Pancreas (tissue), 10 donors: ENCODE results near the gene IL1RAPL2. TPM values are rescaled to one million over a fixed set of nuclear protein-coding genes. Genes with fewer than 3 reads are reported as not detected.

ENCODE experiments used
- ATAC-seq, 4 donors: fragments of 200-7000 bp; cut with Tn5 transposase; one replicate each; pipeline versions ENCODE4 v1.8.0 to v1.9.1; 2020; ENCODE audit warnings: mild to moderate bottlenecking in 4 of 4, moderate library complexity in 4 of 4
- DNase-seq, 6 donors: peaks; one replicate each; pipeline ENCODE4 v3.0.0-alpha.2; 2020
- FAIRE-seq: peaks from 2 replicates; lab custom pipeline; 2012; peaks lifted over from hg19 to GRCh38; lab: Jason Lieb, UNC
- H3K27ac ChIP-seq, 4 donors: fragments of 200-600 bp; sonication (generic); 1 replicate in 3 of 4; 2 replicates in 1 of 4; pipeline versions ENCODE4 v1.5.0 to v1.8.0; 2020
- H3K27me3 ChIP-seq, 4 donors: fragments of 200-600 bp; one replicate each; pipeline ENCODE4 v1.8.0; 2021
- H3K36me3 ChIP-seq, 3 donors: fragments of 200-600 bp; sonication (generic) in 1 of 3; one replicate each; pipeline versions ENCODE4 v1.5.0 to v1.8.0; 2020 to 2021
- H3K4me1 ChIP-seq, 3 donors: fragments of 200-600 bp; one replicate each; pipeline ENCODE4 v1.8.0; 2021
- H3K4me3 ChIP-seq, 4 donors: fragments of 200-600 bp; sonication (generic) in 2 of 4; one replicate each; pipeline versions ENCODE4 v1.5.0 to v1.8.0; 2020 to 2021
- H3K9me3 ChIP-seq, 4 donors: fragments of 200-600 bp; one replicate each; pipeline ENCODE4 v1.8.0; 2021
- CTCF ChIP-seq, 4 donors: fragments of 200-600 bp; sonication (generic) in 3 of 4; IDR thresholded peaks; one replicate each; pipeline versions ENCODE4 v1.5.0 to v1.8.0; 2021; ENCODE audit warnings: antibody characterized with exemption in 4 of 4
- WGBS, 2 donors: extraction: QIAGEN DNeasy Blood & Tissue Kit; methylation state at CpG; one replicate each; pipeline ENCODE4 v1.1.7; 2013; 5-methylcytosine and 5-hydroxymethylcytosine counted together
- intact Hi-C, 3 donors: fragments of 100-400 bp; cut with DNase I; formaldehyde crosslinking; loops; one replicate each; pipeline versions ENCODE4 v1.11.1 to v1.14.2; 2022
- polyA plus RNA-seq, 2 donors: library from polyadenylated mRNA; stranded (reverse); fragments of 200-250 nt; gene quantifications; one replicate each; pipeline ENCODE4 v1.2.3, GENCODE V29; 2013
- total RNA-seq, 6 donors: library from RNA; stranded (reverse); fragmentation: NEBNext Ultra II Directional in 4 of 6; extraction: Animal tissue kit (Norgen Biotek cat#: 25700) in 4 of 6; gene quantifications; one replicate each; pipeline versions ENCODE4 v1.2.1 to v1.2.4, GENCODE V29; 2021 to 2023
- donor health status: healthy with polysubstance abuse.
- donor health status: DM: no; HTN: no; CAD: no; lungs with moderate emphysema.
- donor health status: DM: no; HTN: no; CAD: no.
- donor health status: control.
- donor health status: control.
- donor health status: Bipolar disorder and iron deficiency.
- donor health status: DM: yes; HTN: yes; CAD: no.
- donor health status: DM: no; HTN: no; CAD: no.
- donor health status: DM: no; HTN: no; CAD: no.
- donor health status: DM: yes; HTN: yes; CAD: no.

The IL1RAPL2 gene
- total and polyA plus RNA-seq, 8 donors = 0.09 TPM; not detected in 7

DNA sequence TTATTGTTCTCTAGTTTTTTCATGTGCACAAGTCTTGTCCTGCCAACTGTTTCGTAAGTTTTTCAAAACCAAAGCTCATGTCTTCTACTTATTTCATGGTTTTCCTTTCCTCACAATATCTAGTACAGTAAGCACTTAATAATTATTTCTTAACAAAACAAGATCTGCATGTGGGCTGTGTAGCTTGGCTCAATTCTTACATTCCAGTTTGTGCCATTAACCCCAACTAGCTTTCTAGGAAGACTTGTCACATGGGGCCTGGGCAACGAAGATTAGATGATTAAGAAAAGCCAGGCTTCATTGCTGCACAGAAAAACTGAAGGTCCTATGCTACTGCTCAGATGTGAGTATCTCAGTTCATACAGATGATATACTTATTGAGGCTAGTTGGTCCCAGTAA lies 809.8 kb downstream of the IL1RAPL2 start:
- 14 to 30% methylated on average over 2 of the region's 2 CpGs for WGBS, 2 donors

GRCh38 chrX:105424729-105425128 lies 858.7 kb downstream of the IL1RAPL2 start:
- no peak for FAIRE-seq
- no peak for DNase-seq
- no peak for ATAC-seq
- 48 to 61% methylated on average over 1 of the region's 1 CpG for WGBS, 2 donors
- intact Hi-C loops = no loop called here
- H3K4me1 ChIP-seq = no peaks in the 10 kb centered on the region
- no peaks in the 10 kb centered on the region for H3K9me3 ChIP-seq
- no peak for TF ChIP-seq CTCF (IDR thresholded peaks at IDR 0.05)
- H3K27ac ChIP-seq = no peak overlapping the region
- no peak overlapping the region for H3K4me3 ChIP-seq
- H3K27me3 ChIP-seq = peaks cover 0 to 3% (median 0%) of the 10 kb centered on the region in 4 donors
- no peaks in the 10 kb centered on the region for H3K36me3 ChIP-seq

More for the DNA sequence above, 809.8 kb downstream of the IL1RAPL2 start:
- FAIRE-seq (no peak), ATAC-seq (no peak), DNase-seq (no peak)
- H3K36me3 ChIP-seq = no peaks in the 10 kb centered on the region
- no peak overlapping the region for H3K4me3 ChIP-seq
- H3K27me3 ChIP-seq = no peaks in the 10 kb centered on the region
- no peaks in the 10 kb centered on the region for H3K4me1 ChIP-seq
- intact Hi-C loops = no loop called here
- H3K27ac ChIP-seq = no peak overlapping the region
- H3K9me3 ChIP-seq = no peaks in the 10 kb centered on the region
- TF ChIP-seq CTCF (IDR thresholded peaks at IDR 0.05) = no peak

GRCh38 chrX:105451401-105451800 lies 885.4 kb downstream of the IL1RAPL2 start:
- Histone ChIP-seq H3K4me3 (no peak overlapping the region), H3K27me3 (no peaks in the 10 kb centered on the region), H3K27ac (no peak overlapping the region), H3K9me3 (no peaks in the 10 kb centered on the region), H3K36me3 (no peaks in the 10 kb centered on the region), H3K4me1 (no peaks in the 10 kb centered on the region)
- intact Hi-C loops = no loop called here
- no peak for TF ChIP-seq CTCF (IDR thresholded peaks at IDR 0.05)
- FAIRE-seq (no peak), DNase-seq (no peak), ATAC-seq (no peak)

DNA sequence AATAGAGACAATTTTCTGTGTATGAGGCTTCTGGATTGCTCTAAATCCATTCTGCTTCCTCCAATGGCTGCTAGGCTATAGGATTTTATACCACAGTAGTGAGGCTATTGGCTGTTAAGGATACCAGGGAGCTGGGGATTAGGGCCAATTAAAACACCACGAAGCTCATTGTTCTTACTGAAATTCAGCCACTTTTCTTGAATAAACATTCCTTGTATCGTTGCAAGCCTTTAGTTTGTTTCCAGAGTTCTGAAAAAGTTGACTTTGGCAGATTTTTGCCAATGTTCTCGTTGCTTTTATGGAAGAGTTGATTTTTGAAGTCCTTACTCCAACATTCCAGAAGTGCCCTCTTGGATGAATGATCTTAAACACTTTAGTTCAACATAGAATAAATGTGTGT lies 892.8 kb downstream of the IL1RAPL2 start:
- ATAC-seq (no peak), DNase-seq (no peak), FAIRE-seq (no peak)
- Histone ChIP-seq H3K4me3 (no peak overlapping the region), H3K27ac (no peak overlapping the region), H3K27me3 (peaks cover 0 to 4% (median 1%) of the 10 kb centered on the region in 4 donors), H3K4me1 (no peaks in the 10 kb centered on the region), H3K36me3 (no peaks in the 10 kb centered on the region), H3K9me3 (no peaks in the 10 kb centered on the region)
- no peak for TF ChIP-seq CTCF (IDR thresholded peaks at IDR 0.05)
- WGBS, 2 donors = 22 to 40% methylated on average over 3 of the region's 3 CpGs
- intact Hi-C loops = no loop called here

DNA sequence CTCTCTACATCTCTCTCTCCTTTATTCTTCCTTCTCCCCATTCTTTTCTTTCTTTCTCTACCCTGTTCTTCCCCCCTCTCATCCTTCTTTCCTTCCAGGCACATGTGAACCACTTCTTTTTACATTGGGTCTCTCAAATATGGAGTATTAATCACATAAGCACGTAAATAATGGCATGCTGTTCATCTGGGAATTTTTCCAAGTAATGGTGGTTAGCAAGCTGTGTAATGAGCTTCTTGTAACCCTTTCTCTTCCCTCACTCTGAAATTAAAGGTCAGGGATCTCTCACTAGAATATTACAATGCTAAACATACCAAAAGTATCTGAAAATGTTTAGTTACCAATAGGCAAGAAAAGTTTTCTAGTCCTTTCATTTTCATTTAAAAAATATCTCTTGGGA lies 894.4 kb downstream of the IL1RAPL2 start:
- DNase-seq = no peak
- H3K27me3 ChIP-seq = peaks cover 0 to 5% (median 2%) of the 10 kb centered on the region in 4 donors
- FAIRE-seq = no peak
- no peak overlapping the region for H3K27ac ChIP-seq
- H3K36me3 ChIP-seq = no peaks in the 10 kb centered on the region
- no peak for TF ChIP-seq CTCF (IDR thresholded peaks at IDR 0.05)
- no peaks in the 10 kb centered on the region for H3K9me3 ChIP-seq
- no peak for ATAC-seq
- no peaks in the 10 kb centered on the region for H3K4me1 ChIP-seq
- WGBS, 2 donors = 2 to 3% methylated on average over 1 of the region's 1 CpG
- intact Hi-C loops = no loop called here
- no peak overlapping the region for H3K4me3 ChIP-seq
